ENCODE results near the gene AQP11.

DNA sequence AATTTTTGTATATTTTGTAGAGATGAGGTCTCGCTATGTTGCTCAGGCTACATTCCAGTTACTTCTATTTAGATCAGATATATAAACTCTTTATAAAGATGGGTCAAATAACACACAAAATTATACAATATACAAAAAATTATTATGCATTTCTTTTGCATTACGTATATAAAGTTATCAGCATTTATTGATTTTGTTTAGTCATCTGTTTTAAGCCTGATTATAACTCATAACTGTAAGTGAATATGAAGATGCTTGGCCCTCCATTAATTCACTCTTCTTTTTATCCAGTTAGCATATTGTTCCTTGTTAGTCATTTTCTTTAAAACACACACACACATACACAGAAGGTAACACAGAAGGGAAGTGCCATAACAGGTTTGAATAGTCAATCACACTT, 14.5 kb downstream of the AQP11 start:
- TF ChIP-seq, protein P1, sequence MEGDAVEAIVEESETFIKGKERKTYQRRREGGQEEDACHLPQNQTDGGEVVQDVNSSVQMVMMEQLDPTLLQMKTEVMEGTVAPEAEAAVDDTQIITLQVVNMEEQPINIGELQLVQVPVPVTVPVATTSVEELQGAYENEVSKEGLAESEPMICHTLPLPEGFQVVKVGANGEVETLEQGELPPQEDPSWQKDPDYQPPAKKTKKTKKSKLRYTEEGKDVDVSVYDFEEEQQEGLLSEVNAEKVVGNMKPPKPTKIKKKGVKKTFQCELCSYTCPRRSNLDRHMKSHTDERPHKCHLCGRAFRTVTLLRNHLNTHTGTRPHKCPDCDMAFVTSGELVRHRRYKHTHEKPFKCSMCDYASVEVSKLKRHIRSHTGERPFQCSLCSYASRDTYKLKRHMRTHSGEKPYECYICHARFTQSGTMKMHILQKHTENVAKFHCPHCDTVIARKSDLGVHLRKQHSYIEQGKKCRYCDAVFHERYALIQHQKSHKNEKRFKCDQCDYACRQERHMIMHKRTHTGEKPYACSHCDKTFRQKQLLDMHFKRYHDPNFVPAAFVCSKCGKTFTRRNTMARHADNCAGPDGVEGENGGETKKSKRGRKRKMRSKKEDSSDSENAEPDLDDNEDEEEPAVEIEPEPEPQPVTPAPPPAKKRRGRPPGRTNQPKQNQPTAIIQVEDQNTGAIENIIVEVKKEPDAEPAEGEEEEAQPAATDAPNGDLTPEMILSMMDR (conservative IDR thresholded peaks at IDR 0.05) = no peak
- no peak for TF ChIP-seq EZH2 (IDR thresholded peaks at IDR 0.05; ENCODE audit: low read depth)
